Activated naive CD4-positive, alpha-beta T cell treated with anti-CD3 and anti-CD28 coated beads, Interleukin-2, amount 10 ng/mL, durations not matched to agents 7 days and 5 days (primary cell): ENCODE data around the gene NPLOC4.
A peak's percentile ranks its signal among the peaks of the same experiment; 100 is the strongest.
"Not testable (repeated sequence)": the region's sequence is repeated elsewhere in the genome, so short reads cannot be mapped to it uniquely, and the experiment has no call there.

Source experiments
- CTCF ChIA-PET: fragments of 350-600 bp; sonication (Branson Sonifier 250); formaldehyde crosslinking; loops from one replicate; lab custom pipeline; 2021; ENCODE audit warnings: antibody characterized with exemption; lab: Charles Lee
- DNase-seq: peaks from one replicate; pipeline ENCODE4 v3.0.0-alpha.2; 2020
- H3K27ac Mint-ChIP-seq: one replicate; pipeline ENCODE4 v1.8.0; 2021; ENCODE audit warnings: mild to moderate bottlenecking, moderate library complexity, mixed read lengths
- H3K27me3 Mint-ChIP-seq: one replicate; pipeline ENCODE4 v1.8.0; 2021; ENCODE audit warnings: mild to moderate bottlenecking, mixed read lengths
- H3K36me3 Mint-ChIP-seq: one replicate; pipeline ENCODE4 v1.8.0; 2021; ENCODE audit warnings: mixed read lengths
- H3K4me1 Mint-ChIP-seq: one replicate; pipeline ENCODE4 v1.8.0; 2021; ENCODE audit warnings: mixed read lengths
- H3K4me3 Mint-ChIP-seq: one replicate; pipeline ENCODE4 v1.8.0; 2021; ENCODE audit warnings: mild to moderate bottlenecking, moderate library complexity, mixed read lengths
- H3K9me3 Mint-ChIP-seq: one replicate; pipeline ENCODE4 v1.8.0; 2021; ENCODE audit warnings: mixed read lengths

NPLOC4 gene

DNA sequence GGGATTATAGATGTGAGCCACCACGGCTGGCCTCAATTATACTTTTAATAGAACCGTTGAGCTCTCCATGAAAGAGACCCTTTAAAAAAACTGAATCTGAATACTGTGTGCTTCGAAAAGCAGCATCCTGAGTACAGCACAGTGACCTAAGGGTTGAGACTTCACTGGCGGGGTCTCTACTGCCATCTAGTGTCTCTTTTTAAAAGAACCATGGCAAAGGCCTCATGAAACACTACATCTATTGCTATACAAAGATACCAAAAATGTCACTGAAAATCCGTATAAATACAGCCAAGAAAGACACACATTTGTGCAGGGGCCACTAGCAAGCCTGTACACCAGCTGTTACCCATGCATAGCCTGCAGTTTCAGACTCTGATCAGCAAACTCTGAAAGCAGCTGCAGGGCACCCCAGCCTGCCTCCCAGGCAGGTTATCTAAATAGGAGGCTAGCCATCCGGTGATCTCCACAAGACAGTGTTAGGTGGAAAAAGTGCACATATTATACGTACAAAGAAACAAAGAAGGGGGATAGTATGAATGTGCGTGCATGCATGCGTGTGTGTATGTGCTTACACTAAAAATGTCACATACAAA lies 35.3 kb downstream of the NPLOC4 start:
- H3K9me3 Mint-ChIP-seq: no peaks in the 10 kb centered on the region
- peak; percentile 58 for DNase-seq
- H3K27me3 Mint-ChIP-seq: no peaks in the 10 kb centered on the region
- H3K36me3 Mint-ChIP-seq: peaks cover 49% of the 10 kb centered on the region
- no peak overlapping the region for H3K27ac Mint-ChIP-seq
- H3K4me1 Mint-ChIP-seq: peaks cover 7% of the 10 kb centered on the region
- no peak overlapping the region for H3K4me3 Mint-ChIP-seq
- CTCF ChIA-PET: interaction anchor here (0.6 to 2.4 kb wide), 20 partner anchors 9 to 1262 kb away, joined by 3 to 16 read pairs (median 4); no protein-coding TSS in a partner anchor

DNA sequence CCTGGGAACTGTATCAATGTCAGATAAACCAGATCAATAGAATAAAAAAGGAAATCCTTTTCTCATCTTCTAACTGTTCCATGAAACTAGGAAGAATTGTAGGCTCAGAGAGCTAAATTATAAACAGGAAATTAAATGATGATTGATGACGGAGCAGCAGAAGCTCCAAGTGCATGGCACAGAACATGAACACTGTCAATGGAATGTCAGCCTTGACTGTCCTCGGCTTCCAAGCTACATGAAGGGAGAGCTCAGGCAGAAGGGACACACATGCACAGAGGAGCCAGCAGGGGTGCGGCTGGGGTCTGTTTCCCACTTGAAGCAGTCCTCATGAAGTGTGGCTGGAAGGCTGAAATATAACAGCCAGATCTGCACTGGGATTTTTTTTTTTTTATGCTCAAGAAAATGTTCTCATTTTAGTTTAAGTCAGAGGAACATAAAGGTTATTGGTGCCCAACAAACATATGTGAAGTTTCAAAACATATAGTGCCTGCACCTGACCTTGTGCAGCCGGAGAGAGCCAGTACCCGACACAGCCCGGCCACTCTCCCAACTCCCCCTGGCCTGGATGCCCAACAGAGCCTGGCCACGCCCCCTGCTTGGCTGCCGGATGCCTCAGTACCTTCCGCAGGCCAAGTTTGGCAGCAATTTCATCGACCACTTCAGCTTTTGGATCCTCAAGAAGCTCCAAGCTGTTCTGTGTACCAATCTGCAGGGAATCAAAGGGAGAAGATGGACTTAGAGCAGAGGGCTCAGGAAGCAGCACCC lies 37.0 kb downstream of the NPLOC4 start:
- peaks cover 7% of the 10 kb centered on the region for H3K4me1 Mint-ChIP-seq
- no peak for DNase-seq
- H3K4me3 Mint-ChIP-seq: no peak overlapping the region
- H3K36me3 Mint-ChIP-seq: peaks cover 39% of the 10 kb centered on the region
- no peaks in the 10 kb centered on the region for H3K27me3 Mint-ChIP-seq
- CTCF ChIA-PET: interaction anchor here (0.9 to 2.4 kb wide), 8 partner anchors 14 to 308 kb away, joined by 3 to 16 read pairs (median 6); no protein-coding TSS in a partner anchor
- no peak overlapping the region for H3K27ac Mint-ChIP-seq
- no peaks in the 10 kb centered on the region for H3K9me3 Mint-ChIP-seq

GRCh38 chr17:81593105-81593871 lies 43.6 kb downstream of the NPLOC4 start:
- Mint-ChIP-seq H3K4me1 (peaks cover 2% of the 10 kb centered on the region), H3K36me3 (peaks cover 30% of the 10 kb centered on the region), H3K27me3 (no peaks in the 10 kb centered on the region), H3K4me3 (no peak overlapping the region), H3K9me3 (no peaks in the 10 kb centered on the region), H3K27ac (peak overlapping the region; percentile 26)
- DNase-seq: no peak
- CTCF ChIA-PET: interaction anchor here (1.9 kb wide), 1 partner anchor 8 kb away, joined by 5 read pairs; no protein-coding TSS in a partner anchor

DNA sequence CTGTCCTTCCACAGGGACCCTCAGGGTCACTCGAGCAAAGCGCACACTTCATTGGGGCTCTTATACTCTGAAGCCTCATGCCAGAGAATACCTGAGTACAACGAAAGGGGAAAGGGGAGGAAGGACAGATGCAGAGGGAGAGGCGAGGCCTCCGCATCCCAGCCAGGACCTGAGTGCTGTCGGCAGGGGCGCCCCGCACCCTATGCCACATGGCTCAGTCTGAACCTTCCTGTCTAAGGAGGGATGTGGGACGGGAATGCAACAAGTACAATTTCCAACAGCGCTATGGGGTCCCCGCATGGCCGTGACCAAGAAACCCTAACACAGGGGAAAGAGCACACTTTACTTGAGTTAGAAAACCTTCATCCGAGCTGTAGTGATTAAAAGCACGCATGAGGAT lies 44.9 kb downstream of the NPLOC4 start:
- Mint-ChIP-seq H3K9me3 (no peaks in the 10 kb centered on the region), H3K27ac (no peak overlapping the region), H3K4me1 (no peaks in the 10 kb centered on the region), H3K4me3 (no peak overlapping the region), H3K27me3 (no peaks in the 10 kb centered on the region), H3K36me3 (peaks cover 30% of the 10 kb centered on the region)
- CTCF ChIA-PET: interaction anchor here (1.9 kb wide), 1 partner anchor 9 kb away, joined by 5 read pairs; no protein-coding TSS in a partner anchor
- DNase-seq: no peak

- DNase-seq: no peak
- Mint-ChIP-seq H3K27ac (no peak overlapping the region), H3K4me3 (no peak overlapping the region), H3K27me3 (no peaks in the 10 kb centered on the region), H3K36me3 (peaks cover 41% of the 10 kb centered on the region), H3K4me1 (no peaks in the 10 kb centered on the region), H3K9me3 (no peaks in the 10 kb centered on the region)
- CTCF ChIA-PET: interaction anchor here (1.0 kb wide), 1 partner anchor 11 kb away, joined by 3 read pairs; no protein-coding TSS in a partner anchor
Measured at GRCh38 chr17:81590121-81590520, 46.8 kb downstream of the NPLOC4 start.

GRCh38 chr17:81589612-81590011 lies 47.3 kb downstream of the NPLOC4 start:
- Mint-ChIP-seq H3K27ac (peak overlapping the region; percentile 46), H3K36me3 (peaks cover 42% of the 10 kb centered on the region)
- CTCF ChIA-PET: no interaction called here

DNA sequence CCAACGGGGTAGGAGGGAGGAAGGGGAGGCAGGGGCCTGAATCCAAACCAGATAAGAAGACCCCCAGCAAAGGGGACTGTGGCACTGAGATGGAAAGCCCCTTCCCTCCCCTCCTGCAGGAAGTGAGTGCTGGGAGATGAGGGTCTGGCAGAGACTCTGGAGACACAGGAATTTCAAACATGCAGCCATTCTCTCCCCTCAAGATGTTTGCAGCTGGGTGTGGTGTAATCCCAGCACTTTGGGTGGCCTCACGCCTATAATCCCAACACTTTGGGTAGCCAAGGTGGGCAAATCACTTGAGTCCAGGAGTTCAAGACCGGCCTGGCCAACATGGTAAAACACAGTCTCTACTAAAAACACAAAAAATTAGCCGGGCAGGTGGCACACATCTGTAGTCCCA lies 50.8 kb downstream of the NPLOC4 start:
- peaks cover 48% of the 10 kb centered on the region for H3K36me3 Mint-ChIP-seq
- no peak overlapping the region for H3K27ac Mint-ChIP-seq
- H3K4me1 Mint-ChIP-seq: no peaks in the 10 kb centered on the region
- H3K4me3 Mint-ChIP-seq: no peak overlapping the region
- no peaks in the 10 kb centered on the region for H3K9me3 Mint-ChIP-seq
- no peak for DNase-seq
- H3K27me3 Mint-ChIP-seq: no peaks in the 10 kb centered on the region
- CTCF ChIA-PET: interaction anchor here (0.6 to 1.4 kb wide), 2 partner anchors 15 to 20 kb away, joined by 3 to 7 read pairs; no protein-coding TSS in a partner anchor

More at GRCh38 chr17:81589612-81590011, 47.3 kb downstream of the NPLOC4 start:
- DNase-seq: no peak
- no peaks in the 10 kb centered on the region for H3K4me1 Mint-ChIP-seq
- H3K27me3 Mint-ChIP-seq: no peaks in the 10 kb centered on the region
- H3K4me3 Mint-ChIP-seq: no peak overlapping the region
- H3K9me3 Mint-ChIP-seq: no peaks in the 10 kb centered on the region

DNA sequence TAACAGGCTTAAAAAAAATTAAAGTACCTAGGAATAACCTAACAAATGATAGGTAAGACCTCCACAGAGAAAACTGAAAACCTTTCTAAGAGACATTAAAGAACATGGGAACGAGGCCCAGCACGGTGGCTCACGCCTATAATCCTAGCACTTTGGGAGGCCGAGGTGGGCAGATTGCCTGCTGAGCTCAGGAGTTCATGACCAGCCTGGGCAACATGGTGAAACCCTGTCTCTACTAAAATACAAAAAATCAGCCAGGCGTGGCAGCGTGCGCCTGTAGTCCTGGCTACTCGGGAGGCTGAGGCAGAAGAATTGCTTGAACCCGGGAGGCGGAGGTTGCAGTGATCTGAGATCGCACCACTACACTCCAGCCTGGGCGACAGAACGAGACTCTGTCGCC lies 52.1 kb downstream of the NPLOC4 start:
- H3K4me1 Mint-ChIP-seq, DNase-seq, CTCF ChIA-PET, H3K4me3 Mint-ChIP-seq, H3K27ac Mint-ChIP-seq, H3K27me3 Mint-ChIP-seq, H3K9me3 Mint-ChIP-seq: not testable (repeated sequence)
- peaks cover 54% of the 10 kb centered on the region for H3K36me3 Mint-ChIP-seq

DNA sequence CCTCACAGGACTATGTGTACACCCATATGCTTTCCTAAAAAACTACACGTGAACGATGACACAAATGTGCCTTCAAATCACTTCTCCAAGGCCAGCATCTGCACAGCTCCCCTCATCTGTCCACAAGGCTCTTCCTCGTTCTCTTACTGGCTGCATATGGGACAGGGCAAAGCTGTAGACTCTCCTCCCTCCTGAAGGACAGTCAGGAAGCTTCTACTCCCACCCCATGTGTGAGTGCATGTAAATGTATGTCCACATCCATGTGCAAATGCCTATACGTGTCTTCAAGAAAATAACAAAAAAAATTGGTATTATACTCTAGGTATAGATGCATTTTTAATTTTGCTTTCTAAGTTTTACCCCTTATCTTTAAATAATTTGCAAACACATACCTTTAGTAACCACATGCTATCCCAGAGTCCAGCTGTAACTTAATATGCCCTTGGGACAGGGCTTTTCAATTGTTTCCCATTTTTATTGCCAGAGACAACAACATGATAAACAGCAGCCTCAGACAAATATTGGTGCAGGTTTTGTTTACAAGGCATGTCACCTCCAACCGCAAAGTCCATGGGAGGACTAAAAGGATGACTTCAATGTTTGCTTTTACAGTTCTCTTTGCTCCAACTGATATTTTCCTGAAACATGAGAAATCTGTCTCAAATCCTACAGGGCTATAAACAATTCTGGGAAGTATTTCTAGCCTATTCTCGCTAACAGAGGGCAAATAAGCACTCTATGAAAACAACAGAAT lies 53.1 kb downstream of the NPLOC4 start:
- H3K4me3 Mint-ChIP-seq: no peak overlapping the region
- CTCF ChIA-PET: no interaction called here

GRCh38 chr17:81582749-81583148 lies 54.2 kb downstream of the NPLOC4 start:
- H3K36me3 Mint-ChIP-seq: peaks cover 45% of the 10 kb centered on the region
- H3K9me3 Mint-ChIP-seq: no peaks in the 10 kb centered on the region
- H3K4me1 Mint-ChIP-seq: no peaks in the 10 kb centered on the region
- H3K27ac Mint-ChIP-seq: no peak overlapping the region
- DNase-seq: no peak
- CTCF ChIA-PET: no interaction called here
- H3K4me3 Mint-ChIP-seq: no peak overlapping the region
- H3K27me3 Mint-ChIP-seq: no peaks in the 10 kb centered on the region

More for the DNA sequence above, 53.1 kb downstream of the NPLOC4 start:
- DNase-seq: no peak
- Mint-ChIP-seq H3K27me3 (no peaks in the 10 kb centered on the region), H3K36me3 (peaks cover 50% of the 10 kb centered on the region), H3K9me3 (no peaks in the 10 kb centered on the region), H3K4me1 (no peaks in the 10 kb centered on the region), H3K27ac (no peak overlapping the region)

GRCh38 chr17:81582341-81582740 lies 54.6 kb downstream of the NPLOC4 start:
- Mint-ChIP-seq H3K4me3 (no peak overlapping the region), H3K27ac (no peak overlapping the region), H3K27me3 (no peaks in the 10 kb centered on the region), H3K9me3 (no peaks in the 10 kb centered on the region), H3K36me3 (peaks cover 49% of the 10 kb centered on the region), H3K4me1 (no peaks in the 10 kb centered on the region)
- CTCF ChIA-PET: no interaction called here
- DNase-seq: no peak

- Mint-ChIP-seq H3K4me1 (no peaks in the 10 kb centered on the region), H3K4me3 (no peak overlapping the region), H3K27ac (no peak overlapping the region), H3K27me3 (no peaks in the 10 kb centered on the region), H3K36me3 (peaks cover 49% of the 10 kb centered on the region), H3K9me3 (no peaks in the 10 kb centered on the region)
- CTCF ChIA-PET: no interaction called here
- DNase-seq: no peak
Measured at GRCh38 chr17:81581758-81582157, 55.2 kb downstream of the NPLOC4 start.

GRCh38 chr17:81580481-81580880 lies 56.4 kb downstream of the NPLOC4 start:
- Mint-ChIP-seq H3K9me3 (no peaks in the 10 kb centered on the region), H3K4me3 (no peak overlapping the region), H3K27ac (peak overlapping the region; percentile 53), H3K4me1 (no peaks in the 10 kb centered on the region), H3K27me3 (no peaks in the 10 kb centered on the region), H3K36me3 (peaks cover 47% of the 10 kb centered on the region)
- DNase-seq: no peak
- CTCF ChIA-PET: interaction anchor here (1.4 kb wide), 1 partner anchor 21 kb away, joined by 6 read pairs; no protein-coding TSS in a partner anchor
